HG02840 (cell line): ENCODE measurements around the gene NFAM1.

Experiments
- ATAC-seq: cut with Tn5 transposase; IDR thresholded peaks from one replicate; pipeline ENCODE4 v1.9.1; 2021; ENCODE audit warnings: mild to moderate bottlenecking, moderate library complexity, moderate number of reproducible peaks; ENCODE audit not compliant: unreplicated experiment, low FRiP score

NFAM1 gene

GRCh38 chr22:42417645-42418305, 14.4 kb downstream of the NFAM1 start:
- ATAC-seq = no peak

GRCh38 chr22:42416671-42417230, 15.5 kb downstream of the NFAM1 start:
- no peak for ATAC-seq

DNA sequence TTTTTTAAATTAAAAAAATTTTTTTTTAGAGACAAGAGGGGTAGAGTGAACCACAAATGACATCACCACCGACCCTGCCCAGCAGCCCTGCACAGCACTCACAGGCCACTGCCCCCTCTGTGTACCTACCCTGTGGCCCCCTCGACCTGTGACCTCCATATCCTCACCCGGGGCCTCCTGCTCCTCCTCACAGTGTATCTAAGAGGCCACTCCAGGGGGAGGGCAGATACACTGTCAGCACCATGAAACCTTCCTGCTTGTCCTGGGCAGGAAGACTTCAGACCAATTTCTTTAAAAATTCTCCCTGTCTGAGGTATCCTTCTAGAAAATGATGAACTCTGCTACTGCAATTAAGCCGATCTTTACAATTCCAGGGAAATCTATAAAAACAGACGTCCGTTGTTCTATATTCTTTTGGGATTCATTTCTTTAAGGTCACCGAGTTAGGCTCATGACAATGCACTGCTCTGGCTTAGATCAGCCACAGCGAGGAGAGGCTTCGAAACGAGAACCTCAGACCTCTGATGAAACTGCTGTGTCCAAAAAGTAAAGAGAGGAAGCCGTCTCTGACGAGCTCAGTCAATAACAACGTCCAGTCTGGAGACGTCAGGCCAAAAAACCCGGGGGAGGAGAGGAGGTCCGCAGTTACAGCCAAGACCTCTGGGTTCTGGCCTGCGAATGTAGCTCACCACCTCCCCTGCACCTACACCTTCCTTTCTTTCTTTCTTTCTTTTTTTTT, 17.5 kb downstream of the NFAM1 start:
- no peak for ATAC-seq

GRCh38 chr22:42414021-42414420, 18.2 kb downstream of the NFAM1 start:
- no peak for ATAC-seq

GRCh38 chr22:42412744-42413333, 19.4 kb downstream of the NFAM1 start:
- no peak for ATAC-seq

DNA sequence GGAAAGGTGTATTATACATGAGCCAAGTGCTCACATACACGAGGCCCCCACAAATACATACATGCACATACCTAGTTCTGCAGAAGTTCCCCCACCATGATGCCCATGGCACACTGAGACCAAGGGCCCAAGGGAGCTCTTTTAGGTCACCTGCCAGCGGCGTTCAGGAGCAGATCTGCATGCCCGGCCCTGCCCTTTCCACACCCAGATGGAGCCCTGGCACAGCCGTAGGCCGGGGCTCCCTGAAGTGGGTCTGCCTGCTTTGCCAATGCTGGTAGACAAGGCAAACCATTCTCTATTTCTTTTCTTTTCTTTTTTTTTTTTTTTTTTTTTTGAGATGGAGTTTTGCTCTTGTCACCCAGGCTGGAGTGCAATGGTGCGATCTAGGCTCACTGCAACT, 21.5 kb downstream of the NFAM1 start:
- no peak for ATAC-seq

- no peak for ATAC-seq
Measured at GRCh38 chr22:42408810-42409529, 23.2 kb downstream of the NFAM1 start.

- no peak for ATAC-seq
Measured at GRCh38 chr22:42408276-42408675, 23.9 kb downstream of the NFAM1 start.

GRCh38 chr22:42404266-42404665, 27.9 kb downstream of the NFAM1 start:
- ATAC-seq = no peak

DNA sequence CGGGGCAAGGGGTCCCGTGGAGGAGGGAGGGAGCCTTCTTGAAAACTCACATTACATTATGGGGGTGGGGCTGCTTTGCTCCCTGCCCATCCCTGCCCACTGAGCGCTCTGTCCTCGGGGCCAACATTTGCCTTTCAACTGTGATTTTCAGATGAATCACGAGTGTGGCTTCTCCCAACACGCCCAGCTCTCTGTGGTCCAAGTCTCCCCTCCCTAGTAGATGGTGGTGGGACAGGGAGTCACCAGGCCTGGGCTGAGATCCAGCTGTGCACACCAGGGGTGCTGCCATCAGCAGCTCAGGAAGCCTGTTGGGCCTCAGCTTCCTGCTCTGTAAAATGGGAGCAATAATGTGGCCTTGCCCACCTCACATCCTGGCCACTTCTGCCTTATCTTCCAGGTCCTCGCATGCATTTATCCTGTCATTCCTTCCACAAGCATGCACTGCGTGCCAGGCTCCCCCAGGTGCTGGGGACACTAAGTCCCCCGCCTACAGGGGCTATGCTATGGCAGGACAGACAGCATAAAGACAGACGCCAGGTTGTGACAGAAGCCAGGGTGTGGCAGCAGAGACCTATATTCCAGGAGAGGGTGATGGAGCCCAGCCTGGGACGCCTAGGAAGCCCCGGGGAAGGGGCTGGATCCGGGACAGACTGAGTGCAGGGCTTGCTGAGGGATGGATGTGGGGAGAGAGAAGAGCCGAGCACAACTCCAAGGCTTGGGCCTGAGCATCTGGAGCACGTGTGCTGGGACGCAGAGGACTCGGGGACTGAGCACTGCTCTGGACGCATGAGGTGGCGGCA, 30.5 kb downstream of the NFAM1 start:
- ATAC-seq = no peak

GRCh38 chr22:42400811-42401534, 31.2 kb downstream of the NFAM1 start:
- no peak for ATAC-seq

DNA sequence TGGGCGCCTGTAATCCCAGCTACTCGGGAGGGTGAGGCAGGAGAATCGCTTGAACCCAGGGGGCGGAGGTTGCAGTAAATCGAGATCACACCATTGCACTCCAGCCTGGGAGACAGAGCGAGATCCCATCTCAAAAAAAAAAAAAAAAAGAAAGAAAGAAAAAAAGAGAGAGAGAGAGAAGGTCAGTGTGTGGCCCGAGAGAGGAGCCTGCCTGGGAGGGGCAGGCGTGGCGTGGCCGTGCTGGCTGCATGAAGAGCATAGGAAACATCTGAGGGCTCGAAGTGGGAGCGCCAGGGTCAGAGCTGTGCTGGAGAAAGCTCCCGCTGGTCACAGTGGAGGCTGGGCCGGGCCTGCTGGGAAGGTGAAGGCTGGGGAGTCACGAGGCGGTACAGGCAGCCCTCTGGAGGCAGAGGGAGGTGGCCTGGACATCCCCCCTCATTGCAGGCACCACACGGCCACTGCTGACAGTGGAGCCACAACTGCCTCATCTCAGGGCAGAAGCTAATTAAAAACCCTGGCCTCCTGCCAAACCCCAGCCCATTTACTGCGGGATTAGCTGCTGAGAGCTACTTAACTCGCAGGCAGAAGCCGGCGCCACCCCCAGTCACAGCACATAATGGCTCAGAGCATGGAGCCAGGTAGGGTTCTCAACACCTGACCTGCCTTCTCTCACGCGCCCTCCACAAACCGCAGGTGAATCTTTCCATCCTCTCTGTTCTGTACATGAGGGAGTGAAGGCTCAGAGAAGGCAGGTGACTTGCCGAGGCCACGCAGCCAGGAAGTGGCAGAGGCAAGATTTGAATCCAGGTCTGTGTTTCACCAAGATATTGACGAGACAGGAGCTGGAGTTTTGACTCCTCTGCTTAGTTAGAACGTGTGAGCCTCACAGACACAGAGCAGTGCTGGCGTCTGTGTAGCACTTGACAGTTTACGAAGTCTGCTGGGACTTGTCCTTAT, 32.6 kb downstream of the NFAM1 start:
- ATAC-seq = no peak

DNA sequence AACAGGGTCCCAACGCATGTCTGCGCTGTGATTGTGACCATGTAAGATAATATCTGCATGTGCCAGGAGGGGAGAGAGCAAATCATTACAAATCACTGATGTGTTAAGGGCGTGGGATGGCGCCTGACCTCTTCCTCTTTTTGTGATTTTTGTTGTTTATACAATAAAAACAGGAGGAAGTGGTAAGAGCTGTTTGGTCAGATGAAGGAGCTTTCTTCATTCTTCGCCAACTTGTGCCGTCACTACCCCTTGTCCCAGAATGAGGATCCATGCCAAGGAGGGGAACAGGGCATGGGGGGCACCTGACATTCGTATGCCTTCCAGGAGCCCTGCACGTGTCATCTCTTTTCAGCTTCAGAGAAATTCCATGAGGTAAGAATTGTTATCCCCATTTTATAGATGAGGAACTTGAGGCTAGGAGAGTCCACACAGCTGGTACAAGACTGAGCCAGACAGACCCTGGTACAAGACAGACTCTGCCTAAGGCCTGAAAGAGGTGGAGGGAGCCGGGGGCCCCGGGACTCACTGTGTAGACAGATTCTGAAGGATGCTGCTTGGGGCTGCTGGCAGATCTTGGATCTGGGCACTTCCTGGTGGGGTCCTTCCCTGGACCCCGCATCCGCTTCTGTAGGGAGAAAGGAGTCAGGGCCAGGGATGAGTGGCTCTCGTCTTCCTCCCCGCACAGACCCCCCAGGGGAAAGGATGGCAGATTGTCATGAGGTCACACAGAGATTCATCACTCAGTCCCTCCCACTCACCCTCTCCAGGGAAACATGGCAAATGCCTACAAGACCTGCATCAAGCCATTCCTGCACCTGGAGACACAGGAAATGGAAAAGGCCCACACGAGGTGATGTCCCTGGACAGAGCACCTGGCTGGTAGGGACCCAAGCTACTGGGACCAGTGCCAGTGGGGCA, 34.6 kb downstream of the NFAM1 start:
- ATAC-seq = no peak

DNA sequence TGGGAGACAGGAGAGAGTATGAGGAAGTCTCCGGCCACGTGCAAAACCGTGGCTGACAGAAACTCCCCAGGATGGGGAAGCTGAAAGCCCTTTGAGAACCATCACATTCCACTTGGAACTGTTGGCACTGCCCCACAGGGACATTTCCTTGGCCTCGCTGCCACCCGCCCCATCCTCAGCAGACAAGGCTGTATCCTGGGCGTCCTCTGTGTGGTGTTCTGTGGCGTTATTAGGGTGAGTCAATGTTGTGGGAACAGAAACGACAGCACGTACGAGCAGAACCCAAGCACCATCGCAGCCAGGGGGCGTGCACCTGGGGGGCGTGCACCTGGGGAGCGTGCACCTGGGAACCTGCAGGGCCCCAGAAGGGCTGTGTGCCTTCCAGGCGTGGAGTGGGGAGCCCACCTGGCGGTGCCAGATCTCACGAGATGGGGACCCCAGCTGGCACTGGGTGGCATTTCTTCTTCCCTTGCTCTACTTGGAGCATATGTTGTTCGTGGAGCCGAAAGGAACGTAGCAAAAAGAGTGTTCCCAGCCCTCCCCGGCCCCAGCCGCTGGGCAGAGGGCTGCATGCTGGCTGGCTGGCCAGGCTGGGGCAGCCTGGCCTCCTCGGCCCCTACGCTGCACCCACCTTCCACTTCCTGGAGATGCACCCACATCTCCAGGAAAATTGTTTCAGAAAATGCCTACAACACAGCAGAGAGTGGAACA, 35.4 kb downstream of the NFAM1 start:
- no peak for ATAC-seq

DNA sequence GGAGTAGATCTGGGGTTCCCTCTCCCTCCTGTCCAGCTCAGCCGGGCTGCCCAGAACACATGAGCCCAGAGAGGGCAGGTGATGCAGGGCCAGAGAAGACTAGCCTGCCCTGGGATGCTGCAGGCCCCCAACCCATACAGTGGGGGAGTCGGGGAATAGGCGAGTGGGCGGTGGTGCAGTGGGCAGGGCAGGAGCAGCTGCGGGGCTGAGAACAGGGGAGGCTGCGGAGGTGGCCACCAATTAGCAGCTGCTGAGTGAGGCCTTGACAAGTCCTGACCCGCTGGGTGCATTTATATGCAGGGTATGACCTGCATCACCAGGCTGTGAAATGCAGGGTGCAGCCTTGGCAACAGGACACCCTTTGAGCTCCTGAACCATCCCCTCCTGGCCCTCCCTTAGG, 43.1 kb downstream of the NFAM1 start:
- no peak for ATAC-seq

- ATAC-seq = no peak
Measured at GRCh38 chr22:42388130-42388797, 43.9 kb downstream of the NFAM1 start.
